Lower leg skin (tissue), 3 donors: ENCODE data around the gene PPP1R27.

ENCODE experiments used
- CTCF ChIP-seq, 3 donors: fragments of 450-650 bp; IDR thresholded peaks; one replicate each; pipeline ENCODE4 v1.5.1; 2016; ENCODE audit warnings: antibody characterized with exemption in 3 of 3, mild to moderate bottlenecking in 3 of 3, moderate library complexity in 2 of 3
- POLR2A ChIP-seq, 2 donors: fragments of 450-650 bp; IDR thresholded peaks; one replicate each; pipeline ENCODE4 v1.6.1; 2016 to 2017; ENCODE audit warnings: antibody characterized with exemption in 2 of 2, mild to moderate bottlenecking in 1 of 2, moderate library complexity in 1 of 2

GRCh38 chr17:81870981-81871386, 36.1 kb upstream of the PPP1R27 start, which contains the start of gene ARHGDIA:
- TF ChIP-seq CTCF (IDR thresholded peaks at IDR 0.05) (no peak), POLR2A (IDR thresholded peaks at IDR 0.05) (no peak)
